A204.1 (cell line): ENCODE data around the gene CCSER2.
"Not testable (repeated sequence)": the region's sequence is repeated elsewhere in the genome, so short reads cannot be mapped to it uniquely, and the experiment has no call there.

Experiments used
- FAIRE-seq: peaks from 2 replicates; lab custom pipeline; 2012; peaks lifted over from hg19 to GRCh38; lab: Jason Lieb, UNC

CCSER2 gene, protein sequence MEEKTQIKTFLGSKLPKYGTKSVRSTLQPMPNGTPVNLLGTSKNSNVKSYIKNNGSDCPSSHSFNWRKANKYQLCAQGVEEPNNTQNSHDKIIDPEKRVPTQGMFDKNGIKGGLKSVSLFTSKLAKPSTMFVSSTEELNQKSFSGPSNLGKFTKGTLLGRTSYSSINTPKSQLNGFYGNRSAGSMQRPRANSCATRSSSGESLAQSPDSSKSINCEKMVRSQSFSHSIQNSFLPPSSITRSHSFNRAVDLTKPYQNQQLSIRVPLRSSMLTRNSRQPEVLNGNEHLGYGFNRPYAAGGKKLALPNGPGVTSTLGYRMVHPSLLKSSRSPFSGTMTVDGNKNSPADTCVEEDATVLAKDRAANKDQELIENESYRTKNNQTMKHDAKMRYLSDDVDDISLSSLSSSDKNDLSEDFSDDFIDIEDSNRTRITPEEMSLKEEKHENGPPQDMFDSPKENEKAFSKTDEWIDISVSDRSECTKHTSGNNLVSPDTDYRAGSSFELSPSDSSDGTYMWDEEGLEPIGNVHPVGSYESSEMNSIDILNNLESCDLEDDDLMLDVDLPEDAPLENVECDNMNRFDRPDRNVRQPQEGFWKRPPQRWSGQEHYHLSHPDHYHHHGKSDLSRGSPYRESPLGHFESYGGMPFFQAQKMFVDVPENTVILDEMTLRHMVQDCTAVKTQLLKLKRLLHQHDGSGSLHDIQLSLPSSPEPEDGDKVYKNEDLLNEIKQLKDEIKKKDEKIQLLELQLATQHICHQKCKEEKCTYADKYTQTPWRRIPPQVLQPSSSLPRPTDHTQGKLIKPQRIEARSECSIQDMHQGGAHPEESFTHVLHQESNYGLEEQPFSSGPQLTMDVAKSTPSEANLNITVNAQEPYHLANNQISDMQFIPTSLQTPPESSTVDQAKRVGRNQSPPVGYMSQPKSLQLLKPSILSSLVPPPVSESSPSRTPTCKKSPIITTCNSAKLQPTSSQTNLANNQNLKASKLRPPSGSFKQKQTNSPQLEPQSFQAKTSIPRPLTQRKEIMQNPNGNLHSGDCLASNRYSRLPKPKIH

DNA sequence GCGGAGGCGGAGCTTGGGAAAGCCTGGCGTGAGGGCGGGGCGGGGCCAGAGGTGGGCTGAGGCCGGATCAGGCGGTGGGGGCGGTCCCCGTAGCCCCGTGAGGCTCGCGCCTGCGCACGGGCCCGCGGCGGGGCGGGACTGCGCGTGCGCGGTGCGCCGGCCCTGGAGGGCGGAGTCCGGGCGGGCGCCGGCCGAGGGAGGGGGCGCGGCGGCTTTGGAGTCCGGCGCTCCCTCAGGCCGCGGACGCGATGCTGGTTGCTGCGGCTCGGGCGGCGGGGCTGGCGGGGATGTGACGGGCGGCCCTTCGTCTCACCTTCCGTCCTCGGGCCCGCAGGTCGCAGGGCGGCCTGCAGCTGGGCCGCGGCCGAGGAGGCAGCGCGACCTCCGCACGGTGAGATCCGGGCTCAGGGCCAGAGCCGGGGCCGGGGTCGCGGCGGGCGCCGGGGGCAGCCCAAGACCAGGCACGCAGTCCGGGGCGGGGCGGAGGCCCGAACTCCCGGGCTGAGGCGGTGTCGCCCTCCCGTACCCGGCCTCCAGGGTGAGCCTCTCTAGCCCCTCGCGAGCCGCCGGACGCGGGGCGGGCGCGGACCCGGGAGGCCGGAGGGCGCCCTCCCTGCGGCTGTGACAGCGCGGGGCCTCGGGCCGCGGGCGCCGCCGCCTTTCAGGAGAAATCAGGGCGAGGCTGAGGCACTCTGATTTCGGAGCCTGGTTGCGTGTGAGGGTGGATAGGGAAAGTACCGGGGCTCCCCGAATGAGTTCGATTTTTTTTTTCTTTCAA lies at the start of gene CCSER2:
CCSER2 (plus strand) TSS at position 172 of the 778 bp plus-strand sequence. CDS start 42,464 bp downstream, outside the sequence.
- no peak for FAIRE-seq

DNA sequence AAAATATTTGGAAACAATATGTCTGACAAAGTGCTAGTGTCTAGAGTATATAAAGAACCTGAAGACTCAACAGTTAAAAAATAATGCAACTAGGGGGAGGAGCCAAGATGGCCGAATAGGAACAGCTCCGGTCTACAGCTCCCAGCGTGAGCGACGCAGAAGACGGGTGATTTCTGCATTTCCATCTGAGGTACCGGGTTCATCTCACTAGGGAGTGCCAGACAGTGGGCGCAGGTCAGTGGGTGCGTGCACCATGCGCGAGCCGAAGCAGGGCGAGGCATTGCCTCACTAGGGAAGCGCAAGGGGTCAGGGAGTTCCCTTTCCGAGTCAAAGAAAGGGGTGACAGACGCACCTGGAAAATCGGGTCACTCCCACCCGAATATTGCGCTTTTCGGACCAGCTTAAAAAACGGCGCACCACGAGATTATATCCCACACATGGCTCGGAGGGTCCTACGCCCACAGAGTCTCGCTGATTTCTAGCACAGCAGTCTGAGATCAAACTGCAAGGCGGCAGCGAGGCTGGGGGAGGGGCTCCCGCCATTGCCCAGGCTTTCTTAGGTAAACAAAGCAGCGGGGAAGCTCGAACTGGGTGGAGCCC lies 48.4 kb upstream of the CCSER2 start:
- not testable (repeated sequence) for FAIRE-seq

GRCh38 chr10:84286695-84287094 lies 41.7 kb upstream of the CCSER2 start:
- no peak for FAIRE-seq

GRCh38 chr10:84288151-84288550 lies 40.2 kb upstream of the CCSER2 start:
- no peak for FAIRE-seq

DNA sequence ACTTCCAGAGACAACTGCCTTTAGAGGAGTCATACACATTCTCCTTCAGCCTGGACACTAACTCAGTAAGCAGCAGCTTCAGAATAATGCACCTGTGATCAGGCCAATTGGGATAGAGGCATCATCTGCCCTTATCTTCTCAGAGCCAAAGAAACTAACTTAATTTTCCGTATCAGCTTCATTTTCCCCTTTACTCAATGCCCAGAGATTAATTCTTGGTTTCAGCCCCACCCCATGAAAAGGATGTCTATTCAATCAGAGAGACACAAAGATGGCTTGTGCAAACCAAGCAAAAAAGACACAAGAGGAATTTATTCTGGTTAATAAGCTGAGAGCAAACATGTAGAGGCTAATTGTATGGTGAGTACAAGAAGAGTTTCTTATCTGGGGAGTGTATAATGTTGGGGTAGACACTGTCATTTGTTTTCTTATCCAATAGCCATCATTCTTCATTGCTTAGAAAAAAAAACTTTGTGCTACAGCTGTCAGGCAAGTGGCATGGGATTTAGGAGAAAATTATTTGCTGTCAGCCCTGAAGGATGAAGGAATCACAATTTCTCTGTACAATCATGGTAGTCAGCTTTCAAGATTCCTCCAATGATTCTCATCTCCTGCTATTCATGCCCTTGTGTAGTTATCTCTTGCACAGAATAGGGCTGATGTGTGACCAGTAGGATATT lies 38.7 kb upstream of the CCSER2 start:
- no peak for FAIRE-seq

- no peak for FAIRE-seq
Measured at GRCh38 chr10:84290235-84290634, 38.2 kb upstream of the CCSER2 start.

DNA sequence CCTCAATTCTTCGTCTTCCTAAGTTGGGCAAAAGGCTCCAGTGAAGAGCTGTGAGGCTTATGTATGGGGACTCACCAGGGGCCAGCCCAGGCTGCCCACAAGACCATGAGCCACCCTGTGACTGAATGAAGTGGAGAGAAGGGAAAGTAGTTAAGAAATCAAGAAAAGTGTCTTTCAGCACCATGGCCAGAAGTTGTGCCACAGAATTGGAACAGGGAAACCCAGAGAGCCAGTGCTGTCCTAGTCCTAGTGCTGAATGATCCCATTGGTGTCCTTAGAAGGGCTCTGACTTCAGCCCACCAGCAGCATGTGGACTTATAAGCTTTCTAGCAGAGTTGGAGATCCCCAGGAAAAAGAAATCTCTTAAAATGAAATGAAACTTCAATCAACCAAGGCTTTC lies 37.0 kb upstream of the CCSER2 start:
- FAIRE-seq = no peak

DNA sequence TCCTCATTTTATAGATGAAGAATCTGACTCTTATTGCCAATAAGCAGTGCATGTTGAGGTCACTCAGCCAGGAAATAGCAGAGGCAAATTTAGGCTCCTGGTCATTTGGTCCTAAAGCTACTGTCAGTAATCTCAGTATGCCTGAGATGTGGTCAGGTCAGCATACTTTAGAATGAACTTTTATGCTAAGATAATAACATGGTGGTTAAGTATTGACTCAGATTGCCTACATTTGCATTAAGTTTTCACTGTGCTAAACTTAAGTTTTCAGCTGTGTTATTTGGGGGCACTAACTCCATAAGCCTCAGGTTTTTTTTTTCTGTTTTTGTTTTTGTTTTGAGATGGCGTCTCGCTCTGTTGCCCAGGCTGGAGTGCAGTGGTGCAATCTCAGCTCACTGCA lies 35.9 kb upstream of the CCSER2 start:
- no peak for FAIRE-seq

DNA sequence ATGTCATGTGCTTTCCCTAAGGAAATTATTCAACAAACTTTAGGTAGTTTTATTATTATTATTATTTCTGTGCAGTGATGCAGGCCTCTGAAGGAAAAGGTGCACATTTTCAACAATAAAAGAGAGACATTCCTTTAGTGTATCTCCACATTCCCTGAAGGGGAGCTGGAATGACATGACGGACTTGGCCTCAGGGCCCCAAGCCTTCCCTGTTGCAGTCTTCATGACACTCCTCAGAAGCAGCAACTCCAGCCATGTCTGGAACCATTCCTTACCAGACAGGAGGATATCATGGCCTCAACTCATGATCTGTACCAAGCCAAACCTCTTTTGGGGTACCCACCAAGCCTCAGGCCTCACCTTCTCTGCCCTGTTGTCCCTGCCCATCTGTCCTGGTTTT lies 35.2 kb upstream of the CCSER2 start:
- FAIRE-seq = no peak

DNA sequence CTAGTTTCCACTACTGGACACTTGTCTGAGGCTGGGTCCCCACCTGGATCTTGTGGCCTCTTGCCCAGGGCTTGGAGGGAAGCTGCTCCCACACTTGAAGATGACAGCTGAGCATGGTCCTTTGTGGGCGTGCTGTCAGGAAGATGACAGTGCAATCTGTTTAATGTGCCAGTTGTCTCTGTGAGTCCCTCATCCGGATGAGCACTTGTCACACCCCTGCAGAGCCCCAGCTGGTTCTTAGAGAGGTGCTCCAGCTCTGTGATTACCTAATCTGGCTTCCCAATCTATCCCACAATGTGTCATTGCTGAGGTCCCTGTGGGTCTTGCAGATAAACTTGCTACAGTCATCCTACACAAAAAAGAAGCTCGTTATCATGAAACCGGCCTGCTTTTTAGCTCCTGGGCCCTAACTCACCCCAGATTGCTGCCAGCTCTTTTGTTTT lies 34.8 kb upstream of the CCSER2 start:
- no peak for FAIRE-seq

DNA sequence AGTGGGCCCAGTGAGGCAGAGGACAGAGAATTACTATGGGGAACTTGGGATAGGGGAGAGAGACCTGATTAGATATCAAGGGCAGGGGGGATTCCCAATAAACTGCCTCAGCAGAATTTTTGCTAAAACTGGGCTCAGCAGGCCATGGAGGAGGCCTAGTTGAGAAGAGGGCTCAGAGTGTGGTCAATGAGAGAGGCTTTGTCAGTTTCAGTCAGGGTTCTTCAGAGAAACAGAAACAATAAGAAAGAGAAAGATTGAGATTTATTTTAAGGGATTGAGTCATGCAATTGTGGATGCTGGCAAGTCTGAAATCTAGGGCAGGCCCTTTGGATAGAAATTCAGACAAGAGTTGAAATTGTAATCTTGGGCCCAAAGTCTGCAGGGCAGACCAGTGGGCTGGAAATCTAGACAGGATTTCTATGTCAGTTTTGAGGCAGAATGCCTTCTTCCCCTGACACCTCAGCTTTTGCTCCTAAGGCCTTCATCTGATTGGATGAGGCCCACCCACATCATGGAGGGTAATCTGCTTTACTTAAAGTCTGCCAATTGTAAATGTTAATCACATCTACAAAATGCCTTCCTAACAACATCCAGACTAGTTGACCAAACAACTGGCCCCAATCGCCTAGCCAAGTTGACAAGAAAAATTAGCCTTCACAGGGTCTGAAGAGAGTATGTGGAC lies 33.5 kb upstream of the CCSER2 start:
- no peak for FAIRE-seq

GRCh38 chr10:84296091-84296981 lies 32.1 kb upstream of the CCSER2 start:
- FAIRE-seq = no peak

- no peak for FAIRE-seq
Measured at GRCh38 chr10:84298057-84298456, 30.3 kb upstream of the CCSER2 start.

- FAIRE-seq = no peak
Measured at GRCh38 chr10:84302223-84302622, 26.2 kb upstream of the CCSER2 start.

- no peak for FAIRE-seq
Measured at GRCh38 chr10:84306751-84307384, 21.5 kb upstream of the CCSER2 start.

DNA sequence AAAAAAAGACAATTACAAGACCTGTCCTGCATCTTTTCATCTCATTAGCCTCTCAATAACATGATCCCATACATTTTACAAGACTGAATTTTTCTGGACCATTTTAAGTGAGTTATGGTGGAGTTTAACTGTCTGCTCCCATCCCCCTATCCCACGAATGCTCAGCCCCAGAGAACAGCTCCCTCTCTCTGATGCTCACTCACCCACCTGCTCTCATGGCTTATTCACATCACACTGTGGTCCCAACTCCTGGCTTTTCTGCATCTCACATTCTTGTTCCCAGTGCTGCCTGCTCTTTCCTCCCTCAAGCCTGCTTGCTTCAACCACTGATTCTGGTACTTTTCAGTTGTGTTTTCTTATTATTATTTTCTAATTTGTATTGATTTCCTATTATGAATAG lies 20.4 kb upstream of the CCSER2 start:
- FAIRE-seq = no peak

GRCh38 chr10:84308481-84309304 lies 19.7 kb upstream of the CCSER2 start:
- no peak for FAIRE-seq

GRCh38 chr10:84310470-84310869 lies 17.9 kb upstream of the CCSER2 start:
- FAIRE-seq = no peak
